AG09319 (cell line): Measurements from ENCODE around the gene ATP8B3.

Source experiments
- DNase-seq: peaks from one replicate; pipeline ENCODE4 v3.0.0-alpha.2; 2010; ENCODE audit warnings: low read depth; ENCODE audit errors: extremely low read depth
- CTCF ChIP-seq: IDR thresholded peaks from 2 replicates; pipeline ENCODE4 v1.5.1; 2011; ENCODE audit warnings: low read depth, mild to moderate bottlenecking, inconsistent platforms, low read length, moderate library complexity

The ATP8B3 gene

DNA sequence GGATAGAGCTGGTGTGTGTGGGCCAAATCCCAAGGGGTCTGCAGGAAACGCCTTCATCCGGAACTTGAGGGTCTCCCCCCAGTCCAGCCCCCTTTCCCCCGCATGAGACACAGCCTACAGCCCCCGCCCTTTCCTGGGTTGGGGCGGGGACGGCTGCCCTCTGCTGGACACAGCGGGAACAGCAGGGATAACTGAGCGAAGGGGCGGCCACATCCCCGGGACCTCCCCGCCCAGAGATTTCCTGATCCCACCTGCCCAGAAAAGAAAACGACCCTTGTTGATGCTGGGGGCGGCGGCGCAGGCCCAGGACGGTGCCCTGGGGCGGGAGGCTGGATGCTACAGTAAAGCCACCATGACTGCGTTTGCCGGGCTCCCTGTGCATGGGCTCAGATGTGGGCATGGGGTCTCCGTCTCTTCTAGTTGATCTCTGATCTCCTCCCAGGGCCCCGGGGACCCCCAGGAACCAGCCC is 44.6 kb downstream of the ATP8B3 start:
- no peak for DNase-seq

GRCh38 chr19:1766800-1767352 is 45.2 kb downstream of the ATP8B3 start:
- TF ChIP-seq CTCF, result no peak
- no peak for DNase-seq

More for the DNA sequence above, 44.6 kb downstream of the ATP8B3 start:
- TF ChIP-seq CTCF, result peak; percentile 93

GRCh38 chr19:1765904-1766799 is 45.9 kb downstream of the ATP8B3 start:
- no peak for DNase-seq
- no peak for TF ChIP-seq CTCF

GRCh38 chr19:1765232-1765903 is 46.7 kb downstream of the ATP8B3 start:
- DNase-seq, result no peak
- TF ChIP-seq CTCF, result no peak

DNA sequence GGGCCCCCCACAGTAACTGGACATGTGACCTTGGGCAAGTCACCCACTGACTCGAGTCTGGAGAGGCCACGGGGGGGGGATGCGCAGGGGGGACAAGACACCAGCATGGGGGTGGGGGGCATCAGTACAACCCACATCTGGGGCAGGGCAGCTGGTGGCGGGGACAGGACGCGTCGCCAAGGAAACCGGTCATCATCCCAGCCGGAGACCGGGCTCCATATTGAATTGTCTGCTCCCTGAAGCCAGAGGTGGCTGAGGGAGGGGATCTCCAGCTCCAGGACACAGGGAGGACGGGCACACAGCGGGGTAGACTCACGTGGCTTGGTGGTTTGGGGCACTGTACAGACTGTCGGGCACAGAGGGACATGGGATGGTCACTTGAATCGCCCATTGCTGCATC is 47.3 kb downstream of the ATP8B3 start:
- no peak for TF ChIP-seq CTCF
- DNase-seq, result no peak

GRCh38 chr19:1763648-1764639 is 48.1 kb downstream of the ATP8B3 start:
- no peak for DNase-seq
- no peak for TF ChIP-seq CTCF
